Right renal cortex interstitium (tissue), 3 donors: ENCODE measurements around the gene B4GALT2. TPM values are rescaled to one million over a fixed set of nuclear protein-coding genes. Genes with fewer than 3 reads are reported as not detected.

Experiments used
- DNase-seq, 3 donors: peaks; one replicate each; pipeline ENCODE4 v3.0.0-alpha.2; 2013; ENCODE audit warnings: low read depth in 3 of 3, low spot score in 2 of 3
- polyA plus RNA-seq, 3 donors: library from polyadenylated mRNA; unstranded; fragments of 120-200 nt; gene quantifications; one replicate each; pipeline ENCODE4 v1.2.1, GENCODE V29; 2013; ENCODE audit not compliant: insufficient read length in 3 of 3

Gene B4GALT2
- polyA plus RNA-seq, 3 donors, result 34.6 to 39.8 (median 37.2) TPM

DNA sequence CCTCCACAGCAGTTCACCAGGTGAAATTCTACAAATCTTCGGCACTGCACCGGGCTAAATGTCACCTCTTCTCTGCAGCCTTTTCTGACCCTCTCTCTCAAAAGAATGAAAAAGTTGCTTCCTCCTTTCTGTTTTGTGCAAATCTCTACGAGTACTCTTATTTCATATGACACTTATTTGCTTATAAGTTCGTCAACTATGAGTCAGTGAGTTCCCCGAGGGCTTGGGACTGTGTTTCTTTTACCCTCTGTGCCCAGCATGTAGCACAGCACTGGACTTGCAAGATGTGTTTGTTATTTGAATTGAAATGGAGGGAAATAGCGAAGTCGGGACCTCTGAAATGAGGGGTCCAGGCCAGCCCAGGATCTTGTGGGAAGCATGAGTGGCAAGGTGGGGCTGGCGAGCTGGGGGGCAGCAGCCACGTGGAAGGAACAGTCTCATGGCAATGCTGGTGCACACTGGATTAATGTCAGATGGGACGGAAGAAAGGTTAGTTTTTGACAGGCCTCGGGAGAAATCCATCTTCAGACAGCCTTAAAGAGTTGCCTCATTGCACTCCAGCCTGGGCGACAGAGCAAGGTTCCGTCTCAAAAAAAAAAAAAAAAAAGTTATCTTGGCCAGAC lies 46.0 kb downstream of the B4GALT2 start:
- no peak for DNase-seq

DNA sequence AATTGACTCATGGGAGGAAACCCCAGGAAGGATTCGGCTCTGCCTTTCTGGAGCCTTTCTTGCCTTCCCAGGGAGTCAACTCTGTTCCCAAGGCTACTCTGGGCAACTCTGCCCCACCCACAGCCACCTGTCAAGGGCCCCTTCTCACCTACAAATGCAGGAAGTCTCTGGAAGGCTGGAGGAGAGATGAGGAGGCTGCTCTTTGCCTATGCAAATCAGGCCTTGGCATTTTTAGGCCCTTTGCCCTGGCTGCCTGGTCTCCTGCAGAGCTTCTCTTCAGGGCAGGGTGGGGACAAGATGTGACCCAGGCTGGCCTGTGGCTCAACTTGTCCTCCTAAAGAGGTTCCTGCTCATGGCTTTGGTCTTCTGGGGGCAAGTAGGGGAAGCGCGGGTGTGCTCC lies 46.8 kb downstream of the B4GALT2 start:
- DNase-seq, result no peak

GRCh38 chr1:44027320-44027719 lies 48.3 kb downstream of the B4GALT2 start:
- no peak for DNase-seq

- no peak for DNase-seq
Measured at GRCh38 chr1:44029260-44029910, 50.4 kb downstream of the B4GALT2 start.

DNA sequence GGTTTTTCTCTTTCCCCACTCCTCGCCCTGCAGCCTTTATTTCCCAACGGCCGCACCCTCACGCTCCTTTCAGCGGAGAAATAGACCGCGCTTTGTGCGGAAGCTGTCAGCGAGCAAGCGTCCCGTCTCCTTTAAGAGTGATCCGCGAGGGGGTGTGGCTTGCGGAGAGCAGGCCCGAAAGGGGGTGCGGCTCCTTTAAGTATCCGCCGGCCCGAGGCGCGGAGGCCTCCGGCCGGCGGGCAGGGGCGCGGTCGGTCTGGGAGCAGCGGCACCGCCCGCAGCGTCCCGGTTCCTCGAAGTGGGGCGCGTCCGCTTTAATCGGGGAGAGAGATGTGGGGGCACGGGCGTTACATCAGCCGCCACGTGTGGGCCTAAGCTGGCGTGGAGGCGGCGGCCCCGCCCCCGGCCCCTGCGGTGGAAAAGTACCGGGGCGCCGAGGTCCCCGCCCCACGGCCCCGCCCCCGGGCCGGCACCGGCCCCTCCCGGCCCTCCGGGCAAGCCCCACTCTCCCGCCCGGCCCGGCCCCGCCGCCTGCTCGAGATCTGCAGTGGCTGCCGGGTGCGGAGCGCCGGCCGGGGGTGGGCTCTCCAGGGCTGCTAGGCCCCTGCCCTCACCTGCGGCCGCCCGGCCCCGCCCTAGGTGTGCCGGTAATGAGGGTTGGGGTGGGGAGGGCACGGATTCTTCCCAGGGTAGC lies 51.0 kb downstream of the B4GALT2 start:
- peak in 1 of 3 donors; percentile 80 for DNase-seq

DNA sequence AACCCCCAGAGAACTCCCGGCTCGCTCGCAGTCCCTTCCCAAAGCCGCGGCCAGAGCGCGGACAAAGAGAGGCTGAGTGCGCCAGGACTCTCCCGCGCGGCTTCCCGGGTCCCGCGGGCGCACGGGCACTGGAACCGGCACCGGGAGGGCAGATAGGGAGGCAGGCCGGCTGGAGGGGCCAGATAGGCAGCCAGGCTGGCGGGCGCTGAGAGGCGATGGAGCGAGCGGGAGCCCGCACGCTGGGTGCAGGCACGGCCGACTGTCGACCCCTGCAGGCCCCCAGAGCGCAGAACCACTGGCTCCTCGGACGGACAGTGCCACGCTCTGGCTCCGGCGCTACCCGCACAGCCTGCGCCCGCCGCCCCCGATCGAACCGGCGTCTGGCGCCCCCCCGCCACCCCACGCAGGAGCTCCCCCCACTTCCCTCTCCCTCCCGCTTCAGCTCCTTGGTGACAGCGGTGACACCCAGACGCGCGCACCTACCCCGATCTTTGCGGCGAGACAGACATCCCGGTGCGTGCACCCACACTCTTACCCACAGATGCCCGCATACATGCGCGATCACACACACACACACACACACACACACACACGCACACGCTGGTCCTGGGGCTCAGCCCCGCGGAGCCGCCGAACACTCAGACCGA lies 51.7 kb downstream of the B4GALT2 start:
- DNase-seq, result peak in 1 of 3 donors; percentile 23

GRCh38 chr1:44031252-44032169 lies 52.5 kb downstream of the B4GALT2 start, which contains the start of gene SLC6A9:
TSS of gene SLC6A9 (minus strand) at chr1:44031462. CDS start at chr1:44024277, 7,185 bp downstream.
- peak in 1 of 3 donors; percentile 58 for DNase-seq

DNA sequence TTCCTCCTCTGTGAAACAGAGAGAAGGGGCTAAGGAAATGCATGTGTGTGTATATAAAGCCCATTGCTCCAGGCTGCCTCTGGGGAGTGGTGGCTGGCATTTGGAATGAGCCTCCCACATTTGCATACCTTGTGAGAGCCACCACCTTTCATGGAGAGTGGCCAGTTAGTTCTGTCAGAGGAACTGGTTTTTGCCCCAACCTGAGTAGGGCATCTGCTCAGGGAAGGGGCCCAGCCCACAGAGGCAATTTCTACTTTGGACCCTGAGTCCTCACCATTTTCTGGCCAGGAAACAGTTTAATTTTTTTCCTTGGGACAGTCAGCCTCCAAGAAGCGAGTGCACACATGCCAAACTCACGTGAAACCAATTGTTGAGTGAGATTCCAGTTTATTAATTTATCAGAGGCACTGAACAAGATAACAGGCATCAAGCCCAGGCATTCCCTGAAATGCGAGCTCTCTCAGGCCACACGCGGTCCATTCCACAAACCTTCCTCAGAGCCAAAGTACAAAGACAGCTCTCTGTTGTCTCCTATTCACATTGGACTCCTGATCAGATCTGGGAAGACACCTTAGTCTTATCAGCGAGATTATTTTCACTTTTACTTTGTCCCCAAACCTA lies 53.3 kb downstream of the B4GALT2 start:
- no peak for DNase-seq

- no peak for DNase-seq
Measured at GRCh38 chr1:44033041-44033575, 54.1 kb downstream of the B4GALT2 start.

DNA sequence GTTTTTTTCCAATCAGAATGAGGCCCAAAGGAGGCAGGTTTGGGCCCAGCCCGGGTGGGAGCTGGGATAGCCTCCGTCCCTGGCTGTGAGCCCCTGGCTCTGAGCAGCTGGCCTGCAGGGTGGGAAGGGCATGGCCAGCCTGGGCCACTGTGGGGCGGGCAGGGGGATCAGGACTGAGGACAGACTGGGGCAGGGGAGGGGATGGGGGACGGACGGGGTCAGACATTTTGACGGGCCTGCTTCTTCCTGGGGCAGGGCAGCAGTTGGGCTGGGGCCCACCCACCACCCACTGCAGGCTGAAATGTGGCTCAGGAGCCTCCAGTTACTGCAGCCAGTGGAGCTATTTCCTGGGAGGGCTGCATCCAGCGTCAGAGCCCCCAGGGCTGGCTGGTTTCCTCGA lies 54.7 kb downstream of the B4GALT2 start:
- no peak for DNase-seq

GRCh38 chr1:44034423-44034822 lies 55.4 kb downstream of the B4GALT2 start:
- no peak for DNase-seq

DNA sequence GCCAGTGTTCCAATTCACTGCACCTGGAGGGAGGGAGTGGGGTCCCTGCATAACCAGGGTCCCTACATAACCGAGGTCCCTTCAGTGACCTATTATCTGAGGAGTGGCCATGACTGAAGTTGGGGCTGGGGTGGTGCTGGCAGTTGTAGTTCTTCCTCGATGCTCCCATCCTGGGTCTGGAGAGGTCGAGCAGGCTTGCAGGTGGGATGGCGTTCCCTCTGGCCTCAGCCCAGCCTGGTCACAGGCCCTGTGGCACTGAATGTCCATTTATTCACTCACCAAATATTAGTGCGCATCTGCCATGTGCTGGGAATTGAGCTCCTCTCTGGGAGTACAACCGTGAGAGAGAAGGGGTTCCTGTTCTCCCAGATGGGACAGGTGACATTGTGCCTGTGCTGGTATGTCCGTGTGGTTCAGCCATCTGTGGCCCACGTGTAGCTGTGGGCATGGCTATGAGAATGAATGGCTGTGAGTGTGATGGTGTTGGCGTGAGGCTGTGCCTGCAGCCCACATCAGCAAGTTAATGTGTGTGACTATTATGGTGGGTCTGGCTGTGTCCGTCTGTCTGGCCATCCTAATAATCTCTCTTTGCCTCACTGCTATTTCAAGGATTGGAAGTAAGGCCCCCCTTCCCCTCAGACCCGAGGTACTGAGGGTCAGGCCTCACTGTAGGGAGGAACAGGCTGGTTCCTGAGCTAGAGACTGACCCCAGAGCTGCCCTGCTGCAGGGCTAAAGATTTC lies 56.1 kb downstream of the B4GALT2 start:
- no peak for DNase-seq

- DNase-seq, result no peak
Measured at GRCh38 chr1:44035726-44036408, 56.9 kb downstream of the B4GALT2 start.

DNA sequence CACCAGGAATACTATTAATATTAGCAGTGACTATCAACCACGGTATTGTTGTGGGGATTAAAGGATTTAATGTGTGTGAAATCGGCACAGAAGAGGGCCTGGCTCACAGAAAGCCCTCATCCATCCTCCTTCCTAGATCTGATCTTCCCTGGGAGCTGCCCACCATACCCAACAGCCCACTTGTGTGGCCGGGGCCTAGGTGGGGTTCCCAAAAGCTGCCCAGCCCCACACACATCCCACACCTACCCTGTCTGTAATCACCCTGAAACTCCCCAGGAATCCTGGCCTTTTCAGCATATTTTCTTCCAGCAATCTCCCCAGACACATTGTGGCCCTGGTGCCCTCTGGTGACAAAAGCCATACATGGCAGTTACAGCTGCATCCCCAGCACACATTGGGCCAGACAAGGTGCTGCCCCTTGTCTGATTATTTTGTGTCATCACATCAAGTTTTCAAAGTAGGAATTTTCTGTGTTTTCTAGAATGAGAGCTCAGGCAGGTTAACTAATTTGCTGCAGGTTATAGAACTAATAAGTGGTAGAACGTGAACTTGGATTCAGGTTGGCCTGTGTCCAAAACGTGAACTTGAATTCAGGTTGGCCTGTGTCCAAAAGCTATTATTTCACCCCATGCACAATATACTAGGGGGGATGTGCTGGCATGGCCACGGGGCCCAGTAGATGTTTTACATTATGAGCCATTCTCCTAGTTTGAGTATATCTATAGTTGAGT lies 57.6 kb downstream of the B4GALT2 start:
- DNase-seq, result peak in 1 of 3 donors; percentile 54

DNA sequence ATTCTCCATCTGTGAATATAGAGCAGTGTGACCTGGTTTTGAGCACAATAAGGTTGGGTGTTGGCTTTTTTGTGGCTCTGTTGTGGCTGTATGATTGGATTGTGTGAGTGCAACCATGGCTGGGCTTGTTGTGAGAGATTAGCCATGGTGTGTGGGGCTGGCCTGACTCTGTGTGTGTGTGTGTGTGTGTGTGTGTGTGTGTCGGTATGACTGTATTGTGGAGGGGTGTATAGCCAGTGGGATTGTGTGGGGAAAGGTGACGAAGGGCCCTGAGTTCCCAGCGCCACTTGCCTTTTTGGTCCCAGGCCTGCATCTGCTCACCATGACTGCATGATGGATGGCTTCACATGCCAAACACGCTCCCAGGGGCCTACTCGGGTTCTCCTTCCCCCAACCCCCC lies 58.1 kb downstream of the B4GALT2 start:
- no peak for DNase-seq

DNA sequence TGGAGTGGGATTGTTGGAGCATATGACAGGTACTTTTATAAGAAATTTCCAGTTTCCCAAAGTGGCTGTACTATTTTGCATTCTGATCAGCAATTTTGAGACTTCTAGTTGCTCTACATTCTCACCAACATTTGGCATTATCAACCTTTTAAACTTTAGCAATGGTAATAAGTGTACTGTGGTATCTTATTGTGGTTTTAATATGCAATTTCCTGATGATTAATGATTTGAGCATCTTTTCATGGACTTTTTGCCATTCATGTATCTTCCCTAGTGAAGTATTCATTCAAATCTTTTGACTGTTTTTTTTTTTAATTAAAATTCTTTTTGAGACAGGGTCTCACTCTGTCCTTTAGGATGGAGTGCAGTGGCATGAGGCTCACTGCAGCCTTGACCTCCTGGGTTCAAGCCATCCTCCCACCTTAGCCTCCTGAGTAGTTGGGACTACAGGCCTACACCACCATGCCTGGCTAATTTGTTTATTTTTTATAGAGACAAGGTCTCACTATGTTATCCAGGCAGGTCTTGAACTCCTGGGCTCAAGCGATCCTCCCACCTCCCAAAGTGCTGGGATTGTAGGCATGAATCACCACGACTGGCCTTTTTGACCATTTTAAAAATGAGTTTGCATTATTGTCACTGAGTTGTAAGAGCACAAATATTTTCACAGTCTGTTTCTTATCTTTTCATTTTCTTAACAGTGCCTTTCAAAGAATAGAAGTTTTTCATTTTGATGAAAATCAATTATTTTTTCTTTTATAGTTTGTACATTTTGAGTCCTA lies 60.1 kb downstream of the B4GALT2 start:
- no peak for DNase-seq

GRCh38 chr1:44040418-44040817 lies 61.4 kb downstream of the B4GALT2 start:
- no peak for DNase-seq
